NOMO-1 treated with DMSO at 0.1 percent for 48 hours (cell line): ENCODE data around the gene PHACTR3.
A peak's percentile ranks its signal among the peaks of the same experiment; 100 is the strongest.

Experiments used
- DNase-seq: peaks from one replicate; lab custom pipeline; 2025; ENCODE audit not compliant: unreplicated experiment; lab: John Stamatoyannopoulos, UW

The PHACTR3 gene

GRCh38 chr20:59785986-59786795 lies 181.9 kb downstream of the PHACTR3 start:
- no peak for DNase-seq

GRCh38 chr20:59786801-59787537 lies 182.6 kb downstream of the PHACTR3 start:
- peak; percentile 74 for DNase-seq

- no peak for DNase-seq
Observed at GRCh38 chr20:59787538-59787890, 183.2 kb downstream of the PHACTR3 start.

GRCh38 chr20:59788196-59788735 lies 183.9 kb downstream of the PHACTR3 start:
- no peak for DNase-seq

GRCh38 chr20:59788811-59789397 lies 184.6 kb downstream of the PHACTR3 start:
- DNase-seq: no peak

- DNase-seq: no peak
Observed at GRCh38 chr20:59789686-59790085, 185.3 kb downstream of the PHACTR3 start.

GRCh38 chr20:59790346-59790745 lies 186.0 kb downstream of the PHACTR3 start:
- no peak for DNase-seq

GRCh38 chr20:59792300-59792699 lies 188.0 kb downstream of the PHACTR3 start:
- no peak for DNase-seq

GRCh38 chr20:59794555-59794954 lies 190.2 kb downstream of the PHACTR3 start:
- no peak for DNase-seq

GRCh38 chr20:59800309-59800708 lies 196.0 kb downstream of the PHACTR3 start:
- DNase-seq: no peak

GRCh38 chr20:59802018-59802417 lies 197.7 kb downstream of the PHACTR3 start:
- DNase-seq: no peak

- no peak for DNase-seq
Observed at GRCh38 chr20:59802471-59803221, 198.3 kb downstream of the PHACTR3 start.

GRCh38 chr20:59804347-59804746 lies 200.0 kb downstream of the PHACTR3 start:
- DNase-seq: no peak

GRCh38 chr20:59804871-59805665 lies 200.7 kb downstream of the PHACTR3 start:
- no peak for DNase-seq

GRCh38 chr20:59805786-59806577 lies 201.6 kb downstream of the PHACTR3 start:
- DNase-seq: no peak

- no peak for DNase-seq
Observed at GRCh38 chr20:59806578-59806975, 202.2 kb downstream of the PHACTR3 start.

- DNase-seq: no peak
Observed at GRCh38 chr20:59807909-59808728, 203.8 kb downstream of the PHACTR3 start.

- DNase-seq: no peak
Observed at GRCh38 chr20:59808729-59809381, 204.5 kb downstream of the PHACTR3 start.
